ACC112 (cell line): ENCODE data around the gene MALRD1.

Experiments
- H2AFZ ChIP-seq: fragments of 200-600 bp; sonication (generic); one replicate; pipeline ENCODE4 v1.6.0; 2017; ENCODE audit warnings: antibody characterized with exemption, low read length; ENCODE audit not compliant: unreplicated experiment
- H3K27ac ChIP-seq: fragments of 200-600 bp; sonication (generic); 2 replicates; pipeline ENCODE4 v1.5.1; 2014; ENCODE audit warnings: low read depth, mild to moderate bottlenecking, antibody characterized with exemption, low read length, moderate library complexity
- H3K27me3 ChIP-seq: fragments of 200-600 bp; sonication (generic); 2 replicates; pipeline ENCODE4 v1.6.1; 2014; ENCODE audit warnings: mild to moderate bottlenecking, antibody characterized with exemption, low read length, moderate library complexity, mixed read lengths; ENCODE audit not compliant: insufficient read depth
- H3K36me3 ChIP-seq: fragments of 200-600 bp; sonication (generic); 2 replicates; pipeline ENCODE4 v1.6.1; 2016; ENCODE audit warnings: mild to moderate bottlenecking, antibody characterized with exemption, low read length, moderate library complexity, mixed read lengths; ENCODE audit not compliant: insufficient read depth
- H3K4me1 ChIP-seq: fragments of 200-600 bp; sonication (generic); one replicate; pipeline ENCODE4 v1.6.1; 2016; ENCODE audit warnings: low read length, mixed read lengths; ENCODE audit not compliant: insufficient read depth, unreplicated experiment, control insufficient read depth
- H3K4me3 ChIP-seq: fragments of 200-600 bp; sonication (generic); 2 replicates; pipeline ENCODE4 v1.5.1; 2014; ENCODE audit warnings: mild to moderate bottlenecking, low read depth, low read length
- H3K79me2 ChIP-seq: fragments of 200-600 bp; sonication (generic); one replicate; pipeline ENCODE4 v1.6.0; 2016; ENCODE audit warnings: low read length; ENCODE audit not compliant: control insufficient read depth, unreplicated experiment, insufficient read depth

The MALRD1 gene

DNA sequence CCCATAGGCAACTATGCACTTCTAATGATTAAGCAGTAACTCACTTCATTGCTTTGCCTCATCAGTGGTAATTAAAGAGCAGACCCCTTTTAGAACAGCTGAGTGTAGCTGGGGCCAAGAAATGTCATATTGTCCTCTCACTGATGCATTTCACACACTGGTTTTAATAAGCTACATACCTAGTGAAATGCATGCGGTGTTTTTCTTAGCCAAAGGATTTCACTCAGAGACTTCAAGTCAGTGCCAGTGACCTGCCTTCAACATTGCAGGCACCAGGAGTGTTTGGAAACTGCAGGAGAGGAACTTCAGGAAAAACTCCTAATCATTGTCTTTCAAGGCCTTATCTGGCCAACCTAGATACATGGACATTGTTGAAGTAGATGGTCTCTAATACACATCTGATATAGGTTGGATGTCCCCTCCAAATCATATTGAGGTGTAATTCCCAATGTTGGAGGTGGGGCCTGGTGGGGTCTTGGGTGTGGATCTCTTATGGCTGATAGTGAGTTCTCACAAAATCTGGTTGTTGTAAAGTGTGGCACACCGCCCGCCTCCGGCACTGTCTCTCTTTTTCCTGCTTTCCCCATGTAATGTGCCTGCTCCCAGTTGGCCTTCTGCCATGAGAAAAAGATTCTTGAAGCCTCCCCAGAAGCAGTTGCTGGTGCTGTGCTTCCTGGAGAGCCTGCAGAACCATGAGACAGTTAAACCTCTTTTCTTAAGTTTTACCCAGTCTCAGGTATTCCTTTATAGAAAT lies 515.0 kb downstream of the MALRD1 start:
- H3K4me3 ChIP-seq: no peak overlapping the region
- H2AFZ ChIP-seq: no peak overlapping the region
- no peaks in the 10 kb centered on the region for H3K27me3 ChIP-seq
- H3K27ac ChIP-seq: no peak overlapping the region
- H3K4me1 ChIP-seq: no peaks in the 10 kb centered on the region
- no peaks in the 10 kb centered on the region for H3K36me3 ChIP-seq
- H3K79me2 ChIP-seq: no peaks in the 10 kb centered on the region

DNA sequence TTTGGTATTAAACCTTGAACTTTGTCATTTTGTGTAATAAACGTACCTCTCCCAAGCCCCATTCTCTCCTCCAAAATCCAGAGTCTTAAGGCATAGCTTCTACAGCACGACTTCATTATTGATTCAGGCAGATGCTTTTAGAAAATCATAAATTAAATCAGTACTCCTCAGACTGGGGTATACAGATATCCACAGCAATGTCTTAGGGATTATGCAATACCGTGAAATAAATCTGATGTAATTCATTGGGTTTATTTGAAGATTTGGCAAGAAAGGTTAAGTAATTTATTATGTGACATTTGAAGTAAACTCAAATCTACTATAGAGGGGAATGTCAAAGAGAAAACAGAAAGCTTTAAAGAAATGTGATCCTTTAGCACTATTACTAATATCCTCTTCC lies 521.5 kb downstream of the MALRD1 start:
- Histone ChIP-seq H2AFZ (no peak overlapping the region), H3K4me3 (no peak overlapping the region), H3K4me1 (no peaks in the 10 kb centered on the region), H3K27me3 (no peaks in the 10 kb centered on the region), H3K36me3 (no peaks in the 10 kb centered on the region), H3K27ac (no peak overlapping the region), H3K79me2 (no peaks in the 10 kb centered on the region)

DNA sequence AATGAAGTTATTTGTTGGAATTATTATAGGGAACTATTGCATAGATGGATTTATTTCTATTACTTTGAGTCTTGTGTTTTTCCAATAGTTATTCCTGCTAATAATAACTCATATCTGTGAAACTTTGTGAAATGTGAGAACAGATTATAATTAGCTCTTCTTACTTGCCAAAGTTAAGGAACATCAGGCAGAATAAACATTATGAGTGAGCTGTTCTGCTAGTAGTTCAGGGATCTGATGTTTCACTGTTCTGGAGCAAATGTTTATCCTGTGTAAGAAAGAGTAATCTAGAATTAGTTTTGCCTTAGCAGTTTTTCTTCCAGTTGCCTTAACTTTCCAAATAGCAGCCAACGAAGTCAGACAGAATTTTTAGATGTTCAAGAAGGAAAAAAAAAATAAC lies 522.4 kb downstream of the MALRD1 start:
- H3K36me3 ChIP-seq: no peaks in the 10 kb centered on the region
- no peak overlapping the region for H2AFZ ChIP-seq
- H3K27me3 ChIP-seq: no peaks in the 10 kb centered on the region
- no peak overlapping the region for H3K27ac ChIP-seq
- H3K4me3 ChIP-seq: no peak overlapping the region
- no peaks in the 10 kb centered on the region for H3K4me1 ChIP-seq
- no peaks in the 10 kb centered on the region for H3K79me2 ChIP-seq

DNA sequence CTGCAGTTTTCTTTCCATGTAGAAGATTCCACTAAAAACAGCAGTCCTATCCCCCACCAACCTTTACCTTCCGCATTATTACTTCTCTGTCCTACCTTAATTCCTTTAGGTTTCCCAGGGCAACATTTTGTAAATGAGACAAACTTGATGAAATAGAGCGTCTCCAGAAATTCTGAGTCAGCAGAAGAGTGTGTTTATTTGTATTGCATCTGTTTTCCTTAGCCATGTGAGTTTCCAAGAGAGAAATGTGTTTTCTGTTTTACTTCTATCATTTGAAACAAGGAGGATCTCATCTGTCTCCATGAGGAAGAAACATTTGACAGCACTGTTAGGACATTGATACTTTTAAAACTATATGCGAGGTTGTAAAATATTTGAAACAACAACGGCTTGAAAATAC lies 523.5 kb downstream of the MALRD1 start:
- Histone ChIP-seq H3K4me1 (no peaks in the 10 kb centered on the region), H3K4me3 (no peak overlapping the region), H3K27ac (no peak overlapping the region), H3K36me3 (no peaks in the 10 kb centered on the region), H3K27me3 (no peaks in the 10 kb centered on the region), H3K79me2 (no peaks in the 10 kb centered on the region), H2AFZ (no peak overlapping the region)

DNA sequence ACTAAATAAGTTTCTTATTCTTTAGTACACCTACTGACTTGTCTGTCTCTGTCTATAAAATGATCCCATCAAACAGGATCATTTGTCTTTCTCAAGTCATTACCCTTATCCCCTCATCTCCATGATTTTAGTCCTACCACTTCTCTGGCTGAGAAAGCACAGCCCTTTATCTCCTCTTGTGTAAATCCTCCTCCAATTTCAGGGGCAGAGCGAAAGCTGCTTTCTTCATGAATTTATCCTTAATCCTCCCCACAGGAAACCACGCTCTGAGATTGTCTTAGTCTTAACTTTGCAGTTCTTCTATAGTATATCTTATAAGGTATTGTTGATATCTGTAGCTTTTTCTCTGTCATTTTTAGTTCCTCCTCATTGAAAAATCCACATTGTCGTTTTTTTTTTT lies 528.0 kb downstream of the MALRD1 start:
- no peak overlapping the region for H3K27ac ChIP-seq

DNA sequence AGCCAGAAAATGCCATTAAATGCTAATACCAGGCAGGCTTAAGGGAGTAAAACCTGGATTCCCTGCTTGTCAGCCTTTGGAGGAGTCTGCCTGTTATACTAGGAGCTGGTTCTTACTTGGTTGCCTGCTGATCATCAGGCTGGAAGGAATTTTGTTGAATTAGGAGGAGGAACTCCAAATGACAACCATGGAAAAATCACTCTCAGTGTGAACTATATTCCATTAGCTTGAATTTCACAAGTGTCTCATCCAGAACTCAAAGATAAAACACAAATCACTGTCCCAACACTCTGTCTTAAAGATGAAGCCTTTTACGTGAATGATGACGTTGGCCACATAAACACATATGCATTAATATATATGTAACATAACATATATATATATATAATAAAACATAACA lies 528.8 kb downstream of the MALRD1 start:
- no peaks in the 10 kb centered on the region for H3K79me2 ChIP-seq
- no peak overlapping the region for H3K27ac ChIP-seq
- H3K36me3 ChIP-seq: no peaks in the 10 kb centered on the region
- H3K4me3 ChIP-seq: no peak overlapping the region
- H3K27me3 ChIP-seq: no peaks in the 10 kb centered on the region
- H3K4me1 ChIP-seq: no peaks in the 10 kb centered on the region
- H2AFZ ChIP-seq: no peak overlapping the region

More for the DNA sequence above, 528.0 kb downstream of the MALRD1 start:
- Histone ChIP-seq H3K36me3 (no peaks in the 10 kb centered on the region), H3K4me1 (no peaks in the 10 kb centered on the region), H2AFZ (no peak overlapping the region), H3K27me3 (no peaks in the 10 kb centered on the region), H3K4me3 (no peak overlapping the region), H3K79me2 (no peaks in the 10 kb centered on the region)

DNA sequence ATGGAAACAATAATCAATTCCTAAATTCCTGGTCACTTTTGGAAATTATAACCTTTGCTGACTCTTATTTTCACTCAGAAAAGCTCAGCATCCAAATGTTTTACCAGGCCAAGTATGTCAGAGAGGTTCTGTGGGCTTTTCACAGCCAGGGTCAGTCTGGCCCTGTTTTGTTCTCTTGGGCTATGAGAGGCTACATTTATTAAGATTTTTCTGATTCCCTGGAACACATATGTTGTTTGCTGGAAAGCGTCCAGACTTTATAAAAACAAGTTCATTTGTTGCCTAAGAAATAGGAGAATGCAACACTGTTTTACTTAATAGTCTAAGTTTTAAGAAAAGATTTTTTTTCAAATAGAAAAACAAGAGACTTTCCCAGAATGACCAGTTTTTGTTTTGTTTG lies 529.2 kb downstream of the MALRD1 start:
- H3K4me3 ChIP-seq: no peak overlapping the region
- no peaks in the 10 kb centered on the region for H3K79me2 ChIP-seq
- no peak overlapping the region for H3K27ac ChIP-seq
- H3K4me1 ChIP-seq: no peaks in the 10 kb centered on the region
- no peak overlapping the region for H2AFZ ChIP-seq
- H3K27me3 ChIP-seq: no peaks in the 10 kb centered on the region
- H3K36me3 ChIP-seq: no peaks in the 10 kb centered on the region

DNA sequence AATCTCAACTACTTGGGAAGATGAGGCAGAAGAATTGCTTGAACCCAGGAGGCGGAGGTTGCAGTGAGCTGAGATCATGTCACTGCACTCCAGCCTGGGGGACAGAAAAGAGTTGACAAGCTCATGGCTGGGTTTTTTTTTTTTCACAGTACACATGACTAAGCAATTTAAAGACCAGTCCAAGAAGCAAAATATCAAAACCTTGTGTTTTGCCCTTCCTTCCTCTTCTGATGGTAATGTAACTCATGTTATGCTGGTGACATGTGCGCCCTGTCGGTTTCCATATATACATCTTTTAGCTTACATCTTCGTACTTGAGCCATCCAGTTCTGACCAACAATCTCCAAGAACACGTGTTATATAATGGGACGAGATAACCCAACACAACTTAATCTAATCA lies 530.0 kb downstream of the MALRD1 start:
- Histone ChIP-seq H3K36me3 (no peaks in the 10 kb centered on the region), H3K4me3 (no peak overlapping the region), H3K4me1 (no peaks in the 10 kb centered on the region), H2AFZ (no peak overlapping the region), H3K27ac (no peak overlapping the region), H3K79me2 (no peaks in the 10 kb centered on the region), H3K27me3 (no peaks in the 10 kb centered on the region)

DNA sequence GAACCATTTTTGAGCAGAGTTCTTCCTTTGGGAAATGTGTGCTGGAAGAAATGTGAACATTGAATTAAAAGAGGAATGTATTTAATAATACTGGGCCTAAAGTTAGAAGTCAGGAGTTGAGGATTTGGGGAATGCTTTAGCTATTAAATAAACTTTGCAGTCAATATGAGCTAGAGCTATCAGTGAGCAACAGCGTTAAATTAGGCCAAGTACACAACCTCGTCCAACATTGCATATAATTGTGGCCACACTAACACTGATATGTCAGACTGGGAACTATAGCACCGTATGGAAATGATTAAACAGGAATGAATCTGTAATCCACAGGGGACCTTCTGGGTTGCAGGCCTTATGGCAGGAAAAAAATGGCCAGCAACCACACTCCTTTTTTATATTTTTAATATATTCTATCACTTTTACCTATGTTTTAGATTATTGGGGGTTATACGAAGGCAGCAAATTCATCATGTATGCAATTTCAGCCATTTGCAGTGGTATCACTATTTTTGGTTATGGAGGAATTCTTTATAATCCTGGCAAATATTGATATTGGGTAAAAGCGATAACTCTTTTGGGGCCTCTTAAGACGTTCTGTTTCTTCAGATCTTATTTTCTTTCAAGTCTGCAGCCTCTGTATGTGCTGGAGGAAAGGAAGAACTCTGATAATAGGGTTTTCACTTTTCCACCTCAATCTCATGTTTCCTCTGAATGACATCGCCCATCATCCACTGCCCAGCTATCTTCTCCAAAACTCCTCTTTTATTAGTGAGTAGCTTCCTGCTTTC lies 531.4 kb downstream of the MALRD1 start:
- Histone ChIP-seq H3K27me3 (no peaks in the 10 kb centered on the region), H3K36me3 (no peaks in the 10 kb centered on the region), H2AFZ (no peak overlapping the region), H3K27ac (no peak overlapping the region), H3K79me2 (no peaks in the 10 kb centered on the region), H3K4me1 (no peaks in the 10 kb centered on the region), H3K4me3 (no peak overlapping the region)

DNA sequence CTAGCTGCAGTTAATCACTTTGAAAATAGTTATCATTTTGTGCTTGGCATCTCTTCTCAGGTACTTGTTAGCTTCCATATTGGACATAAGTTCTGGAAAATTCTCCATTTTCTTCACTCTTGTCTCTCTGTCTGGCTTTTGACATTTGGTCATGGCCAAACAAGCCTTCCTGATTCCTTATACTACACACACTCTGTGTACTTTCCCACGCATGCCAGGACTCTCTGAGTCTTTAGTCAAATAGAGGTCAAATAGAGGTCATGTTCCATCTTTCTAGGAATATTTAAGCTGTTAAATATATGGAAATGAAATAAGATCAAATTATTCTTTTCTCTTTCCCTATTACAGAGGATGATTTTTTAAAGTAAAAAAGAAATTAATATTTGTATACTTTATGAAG lies 532.1 kb downstream of the MALRD1 start:
- Histone ChIP-seq H3K79me2 (no peaks in the 10 kb centered on the region), H3K27ac (no peak overlapping the region), H2AFZ (no peak overlapping the region), H3K27me3 (no peaks in the 10 kb centered on the region), H3K4me3 (no peak overlapping the region), H3K36me3 (no peaks in the 10 kb centered on the region), H3K4me1 (no peaks in the 10 kb centered on the region)

DNA sequence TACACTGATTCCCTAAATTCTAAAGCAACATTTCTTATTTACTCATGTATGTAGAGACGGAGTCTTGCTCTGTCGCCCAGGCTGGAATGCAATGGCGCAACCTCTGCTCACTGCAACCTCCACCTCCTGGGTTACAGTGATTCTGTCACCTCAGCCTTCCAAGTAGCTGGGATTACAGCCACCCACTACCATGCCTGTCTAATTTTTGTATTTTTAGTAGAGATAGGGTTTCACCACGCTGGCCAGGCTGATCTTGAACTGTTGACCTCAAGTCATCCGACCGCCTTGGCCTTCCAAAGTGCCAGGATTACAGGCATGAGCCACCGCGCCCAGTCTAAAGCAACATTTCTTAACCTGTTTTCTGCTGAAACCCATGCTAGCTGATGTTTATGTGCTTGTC lies 540.0 kb downstream of the MALRD1 start:
- no peaks in the 10 kb centered on the region for H3K79me2 ChIP-seq
- H3K36me3 ChIP-seq: no peaks in the 10 kb centered on the region
- no peaks in the 10 kb centered on the region for H3K4me1 ChIP-seq
- no peak overlapping the region for H2AFZ ChIP-seq
- H3K4me3 ChIP-seq: no peak overlapping the region
- H3K27me3 ChIP-seq: no peaks in the 10 kb centered on the region
- H3K27ac ChIP-seq: no peak overlapping the region
